GM10266 (cell line): ENCODE data around the gene SPDEF.

Experiments
- DNase-seq: peaks from one replicate; pipeline ENCODE4 v3.0.0; 2012; ENCODE audit errors: extremely low spot score
- CTCF ChIP-seq: IDR thresholded peaks from 2 replicates; pipeline ENCODE4 v1.5.1; 2012; ENCODE audit warnings: mild to moderate bottlenecking, low read depth; ENCODE audit not compliant: control insufficient read depth, insufficient read depth; ENCODE audit errors: missing control alignments

The SPDEF gene

GRCh38 chr6:34562861-34563512 lies 6.9 kb upstream of the SPDEF start:
- TF ChIP-seq CTCF, result no peak
- DNase-seq, result no peak

GRCh38 chr6:34562350-34562749 lies 6.2 kb upstream of the SPDEF start:
- TF ChIP-seq CTCF, result no peak
- DNase-seq, result no peak

GRCh38 chr6:34561227-34561530 lies 5.0 kb upstream of the SPDEF start:
- no peak for TF ChIP-seq CTCF
- no peak for DNase-seq

GRCh38 chr6:34560366-34561226 lies 4.5 kb upstream of the SPDEF start:
- DNase-seq, result no peak
- no peak for TF ChIP-seq CTCF

GRCh38 chr6:34559651-34560365 lies 3.7 kb upstream of the SPDEF start:
- no peak for DNase-seq
- TF ChIP-seq CTCF, result no peak

GRCh38 chr6:34558172-34558714 lies 2.1 kb upstream of the SPDEF start:
- no peak for DNase-seq
- TF ChIP-seq CTCF, result no peak
